ENCODE results near the gene LRTM2.

Gene LRTM2

DNA sequence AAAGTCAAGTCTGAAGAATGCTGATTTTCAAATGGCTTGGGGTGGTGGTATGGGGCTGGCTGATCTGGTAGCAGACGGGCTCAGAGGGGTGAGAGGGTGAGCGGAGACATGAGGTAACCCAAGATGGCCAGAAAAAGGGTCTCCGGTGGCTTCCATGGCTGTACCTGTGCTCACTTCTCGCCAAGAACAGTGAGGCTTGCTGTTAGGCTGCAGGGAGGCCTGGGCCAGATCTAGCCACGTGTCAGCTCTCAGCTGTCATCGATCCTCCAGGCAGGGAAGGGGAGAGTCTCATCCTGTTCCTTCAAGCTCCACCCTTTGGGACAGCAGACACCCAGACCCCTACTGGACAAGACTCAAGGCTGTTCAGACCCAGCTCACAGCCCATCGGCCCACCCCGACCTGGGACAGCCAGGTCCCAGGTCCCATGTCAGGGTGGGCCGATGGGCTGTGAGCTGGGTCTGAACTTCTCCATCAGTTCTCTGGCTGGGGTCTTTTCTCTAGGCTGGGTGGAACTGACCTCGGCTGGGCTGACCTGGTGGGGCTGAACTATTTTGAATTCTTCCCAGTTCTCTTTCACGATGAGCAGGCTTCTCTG, 9.0 kb downstream of the LRTM2 start:
- Mint-ChIP-seq H3K27ac (no peak overlapping the region), H3K4me3 (no peak overlapping the region), H3K36me3 (no peaks in the 10 kb centered on the region), H3K27me3 (peaks cover 12% of the 10 kb centered on the region), H3K4me1 (ENCODE audit: low read depth) (no peaks in the 10 kb centered on the region), H3K9me3 (ENCODE audit: low read depth) (no peaks in the 10 kb centered on the region)

DNA sequence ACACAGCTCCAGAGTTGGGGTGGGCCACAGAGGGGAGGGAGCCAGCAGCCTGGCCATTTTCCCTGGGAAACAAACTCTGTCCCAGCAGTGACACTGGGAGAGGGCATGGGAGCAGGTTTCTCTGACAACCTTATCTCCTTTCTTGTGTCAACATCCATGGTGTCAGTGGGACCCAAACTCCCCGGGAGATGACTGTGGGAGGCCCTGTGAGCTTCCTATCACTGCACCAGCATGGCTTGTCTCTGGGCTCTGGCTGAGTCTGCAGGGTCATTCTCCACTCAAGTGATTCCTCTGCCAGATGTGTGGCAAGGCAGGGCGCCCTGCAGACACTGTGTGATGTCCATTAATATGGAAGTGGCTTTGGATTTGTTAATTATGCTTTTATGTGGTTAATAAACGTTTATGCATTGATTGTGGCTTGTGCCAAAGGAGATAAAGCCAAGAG, 10.1 kb downstream of the LRTM2 start:
- H3K4me1 Mint-ChIP-seq (ENCODE audit: low read depth): no peaks in the 10 kb centered on the region
- H3K9me3 Mint-ChIP-seq (ENCODE audit: low read depth): no peaks in the 10 kb centered on the region
- H3K27me3 Mint-ChIP-seq: peaks cover 12% of the 10 kb centered on the region
- H3K36me3 Mint-ChIP-seq: no peaks in the 10 kb centered on the region
- H3K4me3 Mint-ChIP-seq: no peak overlapping the region
- no peak overlapping the region for H3K27ac Mint-ChIP-seq

- Mint-ChIP-seq H3K36me3 (no peaks in the 10 kb centered on the region), H3K9me3 (ENCODE audit: low read depth) (no peaks in the 10 kb centered on the region), H3K4me3 (no peak overlapping the region), H3K27ac (no peak overlapping the region), H3K27me3 (peaks cover 12% of the 10 kb centered on the region), H3K4me1 (ENCODE audit: low read depth) (no peaks in the 10 kb centered on the region)
Observed at GRCh38 chr12:1830981-1831963, 10.9 kb downstream of the LRTM2 start.

DNA sequence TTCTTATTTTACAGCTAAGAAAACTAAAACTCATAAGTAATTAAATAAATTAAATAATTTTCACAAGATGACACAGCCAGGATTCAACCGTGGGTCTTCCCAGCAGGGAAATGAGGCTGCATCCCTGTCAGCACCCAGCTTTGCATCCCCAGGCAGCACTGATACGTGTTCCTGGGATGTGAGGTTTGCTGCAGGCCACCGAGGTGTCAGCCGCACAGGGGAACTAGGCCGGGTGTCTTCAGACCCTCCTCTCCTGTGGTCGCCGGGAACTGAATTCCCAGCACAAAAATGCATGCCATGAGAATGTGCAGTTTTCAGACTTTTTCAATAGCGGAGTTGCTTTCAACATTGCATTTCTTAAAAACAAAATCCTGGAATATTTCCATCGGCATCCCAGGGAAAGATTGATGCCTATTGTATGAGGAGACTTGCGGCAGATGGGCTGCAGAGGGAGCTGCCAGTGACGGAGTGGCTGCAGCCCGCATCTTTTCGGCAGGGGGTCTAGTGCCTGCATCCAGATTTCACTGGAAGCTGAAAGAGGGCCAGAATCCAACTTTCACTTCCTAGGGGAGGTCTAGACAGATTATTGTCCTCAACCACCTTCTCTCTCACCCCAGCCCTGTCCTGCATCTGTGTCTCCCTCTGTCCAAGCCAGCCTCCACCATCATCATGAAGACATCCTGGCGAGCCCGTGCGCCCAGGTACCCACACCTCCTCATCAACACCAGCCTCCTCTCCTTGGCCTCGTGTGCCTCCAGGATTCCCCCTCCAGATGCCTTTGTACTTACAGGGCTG, 12.6 kb downstream of the LRTM2 start:
- H3K4me3 Mint-ChIP-seq: no peak overlapping the region

GRCh38 chr12:1833596-1834028, 13.2 kb downstream of the LRTM2 start:
- Mint-ChIP-seq H3K27me3 (peaks cover 12% of the 10 kb centered on the region), H3K4me1 (ENCODE audit: low read depth) (no peaks in the 10 kb centered on the region), H3K36me3 (no peaks in the 10 kb centered on the region), H3K27ac (no peak overlapping the region), H3K9me3 (ENCODE audit: low read depth) (no peaks in the 10 kb centered on the region), H3K4me3 (no peak overlapping the region)

More for the DNA sequence above, 12.6 kb downstream of the LRTM2 start:
- H3K4me1 Mint-ChIP-seq (ENCODE audit: low read depth): no peaks in the 10 kb centered on the region
- H3K27me3 Mint-ChIP-seq: peaks cover 12% of the 10 kb centered on the region
- H3K9me3 Mint-ChIP-seq (ENCODE audit: low read depth): no peaks in the 10 kb centered on the region
- no peaks in the 10 kb centered on the region for H3K36me3 Mint-ChIP-seq
- no peak overlapping the region for H3K27ac Mint-ChIP-seq

GRCh38 chr12:1834186-1834925, 14.0 kb downstream of the LRTM2 start:
- Mint-ChIP-seq H3K36me3 (no peaks in the 10 kb centered on the region), H3K4me3 (no peak overlapping the region), H3K27ac (no peak overlapping the region), H3K9me3 (ENCODE audit: low read depth) (no peaks in the 10 kb centered on the region), H3K4me1 (ENCODE audit: low read depth) (no peaks in the 10 kb centered on the region), H3K27me3 (peaks cover 12% of the 10 kb centered on the region)

DNA sequence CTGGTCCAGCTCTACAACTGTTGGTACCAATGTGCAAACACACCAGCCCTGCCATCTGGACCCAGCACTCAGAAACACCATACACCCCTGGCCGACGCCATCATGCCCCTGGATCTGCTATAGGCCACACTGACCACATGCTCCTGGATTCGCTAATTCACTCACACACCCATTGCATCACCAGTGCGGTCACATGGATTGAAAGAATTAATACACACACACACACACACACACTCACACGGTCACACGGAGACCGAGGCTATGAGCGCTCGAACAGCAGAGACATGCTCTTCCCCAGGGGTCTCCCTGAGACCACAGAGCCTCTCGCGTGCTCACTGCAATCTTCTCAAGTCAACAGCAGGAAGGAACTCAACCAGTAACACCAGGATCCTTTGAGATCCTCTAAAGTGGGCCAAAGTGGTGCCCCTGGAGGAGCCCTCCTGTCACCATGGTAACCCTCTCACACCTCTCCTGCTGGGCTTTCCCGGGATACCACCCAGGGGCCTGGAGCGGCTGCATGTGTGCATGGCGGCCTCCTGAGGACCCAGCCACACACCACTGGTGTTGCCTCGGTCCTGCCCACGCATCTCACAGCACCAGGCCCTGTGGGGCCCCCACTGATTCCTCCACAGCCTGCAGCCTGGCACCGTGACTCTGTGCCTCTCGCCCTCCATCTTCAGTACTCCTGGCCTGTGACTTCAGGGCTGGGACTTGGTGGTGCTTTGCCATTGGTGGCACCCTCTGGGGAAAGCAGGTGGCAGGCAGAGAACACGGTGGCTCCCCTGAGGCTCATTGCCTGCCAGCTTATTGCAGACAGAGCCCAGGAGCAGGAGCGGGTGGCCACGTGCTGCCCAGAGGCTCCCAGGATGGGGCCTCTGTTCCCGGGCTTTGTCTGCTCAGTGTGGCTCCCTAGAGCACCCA, 15.1 kb downstream of the LRTM2 start:
- Mint-ChIP-seq H3K27ac (no peak overlapping the region), H3K4me1 (ENCODE audit: low read depth) (no peaks in the 10 kb centered on the region), H3K36me3 (no peaks in the 10 kb centered on the region), H3K27me3 (peaks cover 12% of the 10 kb centered on the region), H3K9me3 (ENCODE audit: low read depth) (no peaks in the 10 kb centered on the region), H3K4me3 (no peak overlapping the region)

GRCh38 chr12:1836241-1836803, 16.0 kb downstream of the LRTM2 start:
- Mint-ChIP-seq H3K4me1 (ENCODE audit: low read depth) (no peaks in the 10 kb centered on the region), H3K36me3 (no peaks in the 10 kb centered on the region), H3K27ac (no peak overlapping the region), H3K9me3 (ENCODE audit: low read depth) (no peaks in the 10 kb centered on the region), H3K4me3 (no peak overlapping the region), H3K27me3 (peaks cover 9% of the 10 kb centered on the region)

GRCh38 chr12:1836854-1837421, 16.6 kb downstream of the LRTM2 start:
- Mint-ChIP-seq H3K36me3 (no peaks in the 10 kb centered on the region), H3K9me3 (ENCODE audit: low read depth) (no peaks in the 10 kb centered on the region), H3K27me3 (peaks cover 7% of the 10 kb centered on the region), H3K27ac (no peak overlapping the region), H3K4me3 (no peak overlapping the region), H3K4me1 (ENCODE audit: low read depth) (no peaks in the 10 kb centered on the region)

DNA sequence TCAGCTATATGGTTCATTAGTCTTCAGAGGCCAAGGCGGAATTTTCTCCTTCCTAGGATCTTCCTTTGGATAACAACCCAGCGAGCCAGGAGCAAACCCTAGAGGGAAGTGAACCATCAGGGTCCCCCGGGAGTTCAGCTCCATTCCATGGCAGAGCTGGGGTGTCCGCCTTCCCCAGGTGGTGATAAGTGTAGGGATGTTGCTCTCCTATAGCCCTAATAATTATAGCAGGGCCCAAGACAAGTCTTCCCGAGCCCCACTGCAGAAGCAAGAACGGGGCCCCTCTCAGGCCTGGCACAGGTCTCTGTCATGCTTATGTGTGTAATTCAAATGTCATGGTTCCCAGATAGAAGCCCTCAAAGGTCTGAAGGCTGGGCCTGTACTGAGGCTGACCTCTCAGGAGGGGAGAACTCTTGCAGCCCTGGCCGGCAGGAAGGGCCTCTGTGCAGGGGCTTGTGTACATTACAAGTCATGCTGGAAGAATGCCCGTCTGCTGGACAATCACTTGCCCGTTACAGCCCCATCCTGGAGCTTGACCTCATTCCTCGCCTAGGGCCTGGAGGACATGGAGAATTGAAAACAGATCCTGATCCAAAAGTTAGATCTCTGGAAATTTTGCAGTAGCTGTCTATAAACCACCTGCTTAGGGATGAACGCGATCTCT, 17.3 kb downstream of the LRTM2 start:
- no peak overlapping the region for H3K27ac Mint-ChIP-seq
- no peaks in the 10 kb centered on the region for H3K36me3 Mint-ChIP-seq
- peaks cover 4% of the 10 kb centered on the region for H3K27me3 Mint-ChIP-seq
- H3K4me3 Mint-ChIP-seq: no peak overlapping the region
- no peaks in the 10 kb centered on the region for H3K9me3 Mint-ChIP-seq (ENCODE audit: low read depth)
- H3K4me1 Mint-ChIP-seq (ENCODE audit: low read depth): no peaks in the 10 kb centered on the region

DNA sequence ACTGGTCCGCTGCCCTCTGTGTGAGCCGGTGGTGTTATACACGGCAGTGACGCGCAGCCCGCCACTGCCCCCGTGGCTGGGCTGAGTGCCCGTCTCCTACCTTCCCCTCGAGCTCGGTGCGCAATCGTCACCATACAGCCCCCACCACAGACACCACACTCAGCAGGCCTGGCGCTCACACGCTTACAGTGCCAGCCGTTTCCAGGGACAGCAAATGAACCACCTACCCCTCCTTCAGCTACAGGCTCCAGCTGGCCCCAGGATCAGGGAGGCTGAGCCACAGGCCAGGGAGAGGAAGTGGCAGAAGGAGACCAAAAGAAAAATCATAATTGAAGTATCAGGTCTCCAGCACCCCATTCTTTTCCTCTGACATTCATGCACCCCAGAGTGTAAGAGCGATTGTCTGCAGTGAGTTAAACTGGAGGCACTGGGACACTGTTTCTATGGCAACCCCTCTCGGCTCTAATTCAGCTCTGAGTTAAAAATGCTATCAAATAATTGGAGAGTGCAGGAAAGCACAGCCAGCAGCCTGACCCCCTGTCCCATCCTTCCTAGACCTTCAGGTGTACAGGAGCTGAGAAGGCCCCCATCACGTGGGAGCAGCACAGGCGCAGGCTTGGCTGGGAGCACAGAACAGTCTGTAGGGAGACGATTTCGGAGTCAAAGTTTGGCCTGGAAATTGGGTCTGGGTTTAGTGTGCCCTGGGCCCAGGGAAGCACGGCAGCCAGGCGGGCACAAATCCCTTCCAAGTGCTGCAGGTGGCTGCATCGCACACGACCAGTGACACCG, 18.0 kb downstream of the LRTM2 start:
- Mint-ChIP-seq H3K9me3 (ENCODE audit: low read depth) (no peaks in the 10 kb centered on the region), H3K27me3 (peaks cover 2% of the 10 kb centered on the region), H3K4me3 (no peak overlapping the region), H3K27ac (no peak overlapping the region), H3K4me1 (ENCODE audit: low read depth) (no peaks in the 10 kb centered on the region), H3K36me3 (no peaks in the 10 kb centered on the region)

DNA sequence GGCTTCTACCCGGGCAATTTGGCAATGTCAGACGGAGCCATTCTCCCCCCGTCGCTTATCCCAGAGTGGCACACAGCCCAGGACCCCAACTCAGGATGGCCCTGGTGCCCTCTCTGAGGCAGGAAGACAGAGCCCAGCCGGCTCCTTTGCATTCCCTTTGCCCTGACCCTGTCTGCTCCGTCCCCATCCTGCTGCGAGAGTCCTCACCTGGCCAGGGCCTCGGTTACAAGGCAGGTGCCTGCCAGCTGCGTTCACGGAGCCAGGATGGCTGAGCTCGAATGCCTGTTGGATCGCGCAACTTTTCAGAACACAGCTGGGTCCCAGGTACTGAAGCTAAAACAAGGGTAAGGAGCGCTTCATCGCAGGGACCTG, 18.6 kb downstream of the LRTM2 start:
- no peaks in the 10 kb centered on the region for H3K4me1 Mint-ChIP-seq (ENCODE audit: low read depth)
- H3K36me3 Mint-ChIP-seq: no peaks in the 10 kb centered on the region
- no peak overlapping the region for H3K27ac Mint-ChIP-seq
- no peaks in the 10 kb centered on the region for H3K27me3 Mint-ChIP-seq
- H3K9me3 Mint-ChIP-seq (ENCODE audit: low read depth): no peaks in the 10 kb centered on the region
- no peak overlapping the region for H3K4me3 Mint-ChIP-seq
